Neural cell (in vitro differentiated cells): Measurements from ENCODE around the gene ATF7IP.

Experiments used
- CTCF ChIP-seq: fragments of 450-650 bp; IDR thresholded peaks from 2 replicates; pipeline ENCODE4 v1.5.1; 2014; ENCODE audit warnings: antibody characterized with exemption, mild to moderate bottlenecking, moderate library complexity; ENCODE audit not compliant: poor library complexity, severe bottlenecking
- EZH2 ChIP-seq: fragments of 200-600, 300-800 bp; shearing (Covaris generic), sonication (generic); IDR thresholded peaks from 2 replicates; pipeline ENCODE4 v1.6.1; 2014; ENCODE audit warnings: antibody characterized with exemption, low read length, borderline replicate concordance, mild to moderate bottlenecking; ENCODE audit not compliant: insufficient read depth, poor library complexity, severe bottlenecking
- POLR2AphosphoS5 ChIP-seq: IDR thresholded peaks from 2 replicates; pipeline ENCODE4 v1.6.1; 2012
- RAD21 ChIP-seq: fragments of 450-650 bp; conservative IDR thresholded peaks from 2 replicates; pipeline ENCODE4 v1.6.1; 2014; ENCODE audit warnings: antibody characterized with exemption, mild to moderate bottlenecking, moderate library complexity
- SMC3 ChIP-seq: fragments of 450-650 bp; conservative IDR thresholded peaks from 2 replicates; pipeline ENCODE4 v1.6.1; 2014; ENCODE audit warnings: antibody characterized with exemption, mild to moderate bottlenecking, moderate library complexity; ENCODE audit not compliant: poor library complexity
- TAF1 ChIP-seq: IDR thresholded peaks from 2 replicates; pipeline ENCODE4 v1.6.1; 2012; ENCODE audit warnings: low read depth

GRCh38 chr12:14452336-14452735 is 86.9 kb downstream of the ATF7IP start:
- no peak for TF ChIP-seq POLR2AphosphoS5
- TF ChIP-seq CTCF: no peak
- no peak for TF ChIP-seq SMC3
- TF ChIP-seq TAF1: no peak
- no peak for TF ChIP-seq EZH2
- no peak for TF ChIP-seq RAD21
